ENCODE results near the gene NDUFV2.
"Not testable (repeated sequence)": the region's sequence is repeated elsewhere in the genome, so short reads cannot be mapped to it uniquely, and the experiment has no call there.

Gene NDUFV2

GRCh38 chr18:9153256-9153655 lies 50.8 kb downstream of the NDUFV2 start:
- no peak for DNase-seq (ENCODE audit: low spot score)

- no peak for DNase-seq (ENCODE audit: low spot score)
Observed at GRCh38 chr18:9156604-9157249, 54.2 kb downstream of the NDUFV2 start.

GRCh38 chr18:9157806-9158205 lies 55.3 kb downstream of the NDUFV2 start:
- DNase-seq (ENCODE audit: low spot score): no peak

- no peak for DNase-seq (ENCODE audit: low spot score)
Observed at GRCh38 chr18:9160014-9160413, 57.5 kb downstream of the NDUFV2 start.

- not testable (repeated sequence) for DNase-seq (ENCODE audit: low spot score)
Observed at GRCh38 chr18:9162663-9163062, 60.2 kb downstream of the NDUFV2 start.

- DNase-seq (ENCODE audit: low spot score): not testable (repeated sequence)
Observed at GRCh38 chr18:9164149-9164548, 61.6 kb downstream of the NDUFV2 start.

GRCh38 chr18:9165883-9166282 lies 63.4 kb downstream of the NDUFV2 start:
- DNase-seq (ENCODE audit: low spot score): not testable (repeated sequence)

GRCh38 chr18:9169515-9169914 lies 67.0 kb downstream of the NDUFV2 start:
- DNase-seq (ENCODE audit: low spot score): not testable (repeated sequence)

GRCh38 chr18:9171919-9172318 lies 69.4 kb downstream of the NDUFV2 start:
- not testable (repeated sequence) for DNase-seq (ENCODE audit: low spot score)

GRCh38 chr18:9172506-9173127 lies 70.1 kb downstream of the NDUFV2 start:
- no peak for DNase-seq (ENCODE audit: low spot score)

- DNase-seq (ENCODE audit: low spot score): no peak
Observed at GRCh38 chr18:9173770-9174233, 71.3 kb downstream of the NDUFV2 start.

- DNase-seq (ENCODE audit: low spot score): no peak
Observed at GRCh38 chr18:9174302-9174701, 71.8 kb downstream of the NDUFV2 start.

GRCh38 chr18:9175115-9175514 lies 72.6 kb downstream of the NDUFV2 start:
- no peak for DNase-seq (ENCODE audit: low spot score)

GRCh38 chr18:9177031-9177430 lies 74.5 kb downstream of the NDUFV2 start:
- DNase-seq (ENCODE audit: low spot score): no peak

- DNase-seq (ENCODE audit: low spot score): no peak
Observed at GRCh38 chr18:9177466-9177865, 75.0 kb downstream of the NDUFV2 start.

GRCh38 chr18:9178557-9178956 lies 76.1 kb downstream of the NDUFV2 start:
- no peak for DNase-seq (ENCODE audit: low spot score)

- DNase-seq (ENCODE audit: low spot score): no peak
Observed at GRCh38 chr18:9181275-9181674, 78.8 kb downstream of the NDUFV2 start.

- DNase-seq (ENCODE audit: low spot score): no peak
Observed at GRCh38 chr18:9182852-9183399, 80.4 kb downstream of the NDUFV2 start.
